Fibroblast of lung (primary cell): ENCODE measurements around the gene CCDC78. TPM values are rescaled to one million over a fixed set of nuclear protein-coding genes. Genes with fewer than 3 reads are reported as not detected.
A peak's percentile ranks its signal among the peaks of the same experiment; 100 is the strongest.

Experiments used
- DNase-seq, 2 donors: peaks; one replicate each; pipeline versions ENCODE4 v3.0.0 to v3.0.0-alpha.2; 2010; ENCODE audit warnings: low read depth in 2 of 2
- H2AFZ ChIP-seq: 2 replicates; pipeline ENCODE4 v1.5.1; 2012; ENCODE audit warnings: low read length, control low read depth, inconsistent platforms
- H3K27ac ChIP-seq: 2 replicates; pipeline ENCODE4 v1.5.1; 2011; ENCODE audit warnings: low read length, control low read depth; ENCODE audit not compliant: insufficient read depth
- H3K27me3 ChIP-seq: 2 replicates; pipeline ENCODE4 v1.5.1; 2011; ENCODE audit warnings: mild to moderate bottlenecking, low read length; ENCODE audit not compliant: control insufficient read depth, insufficient read depth
- H3K36me3 ChIP-seq: 2 replicates; pipeline ENCODE4 v1.5.1; 2011; ENCODE audit warnings: low read length; ENCODE audit not compliant: control insufficient read depth, insufficient read depth
- H3K4me1 ChIP-seq: 2 replicates; pipeline ENCODE4 v1.5.1; 2011; ENCODE audit warnings: low read length; ENCODE audit not compliant: control insufficient read depth, insufficient read depth; ENCODE audit errors: extremely low read depth
- H3K4me2 ChIP-seq: 2 replicates; pipeline ENCODE4 v1.5.1; 2011; ENCODE audit warnings: low read length, control low read depth; ENCODE audit not compliant: insufficient read depth; ENCODE audit errors: extremely low read depth
- H3K4me3 ChIP-seq, 4 experiments: fragments of 200-600 bp in 1 of 4; sonication (generic) in 1 of 4; replicated peaks in 1 of 4; 2 replicates each; pipeline ENCODE4 v1.5.1; 2011 to 2016; ENCODE audit warnings: low read length in 4 of 4, low read depth in 3 of 4, mild to moderate bottlenecking in 3 of 4, control low read depth in 2 of 4, inconsistent platforms in 1 of 4, mixed read lengths in 1 of 4; ENCODE audit not compliant: insufficient read depth in 1 of 4; ENCODE audit errors: control extremely low read depth in 1 of 4
- H3K79me2 ChIP-seq: 2 replicates; pipeline ENCODE4 v1.5.1; 2012; ENCODE audit warnings: mild to moderate bottlenecking, low read length, inconsistent platforms; ENCODE audit not compliant: control insufficient read depth, insufficient read depth
- H3K9ac ChIP-seq: 2 replicates; pipeline ENCODE4 v1.5.1; 2011; ENCODE audit warnings: mild to moderate bottlenecking, low read length, control low read depth; ENCODE audit not compliant: insufficient read depth
- H3K9me3 ChIP-seq: 2 replicates; pipeline ENCODE4 v1.5.1; 2012; ENCODE audit warnings: low read depth, low read length; ENCODE audit not compliant: control insufficient read depth, insufficient read depth
- H4K20me1 ChIP-seq: 2 replicates; pipeline ENCODE4 v1.5.1; 2011; ENCODE audit warnings: low read length; ENCODE audit not compliant: control insufficient read depth, insufficient read depth; ENCODE audit errors: extremely low read depth
- CTCF ChIP-seq, 2 donors: IDR thresholded peaks in 1 of 2; conservative IDR thresholded peaks in 1 of 2; 1 replicate in 1 of 2; 2 replicates in 1 of 2; pipeline ENCODE4 v1.5.1; 2011 to 2012; ENCODE audit warnings: low read length in 2 of 2, control low read depth in 1 of 2, inconsistent platforms in 1 of 2, low read depth in 1 of 2, mild to moderate bottlenecking in 1 of 2
- EZH2 ChIP-seq: IDR thresholded peaks from 2 replicates; pipeline ENCODE4 v1.5.1; 2012; ENCODE audit warnings: low read length, control low read depth, mild to moderate bottlenecking; ENCODE audit errors: missing control alignments
- polyA plus RNA-seq, 2 donors: library from polyadenylated mRNA; depleted of rRNA in 1 of 2; stranded (reverse) in 1 of 2; unstranded in 1 of 2; fragments of >200 nt; gene quantifications; 2 replicates each; pipeline ENCODE4 v1.2.1, GENCODE V29; 2011 to 2012; ENCODE audit warnings: missing spikeins in 1 of 2
- total RNA-seq: library from RNA; depleted of rRNA; stranded (reverse); fragments of >200 nt; gene quantifications from 2 replicates; pipeline ENCODE4 v1.2.1, GENCODE V29; 2014

CCDC78 gene
- total and polyA plus RNA-seq, 2 donors (not counting 1 experiment from before 2014, with no cell fraction given): 0.50 to 1.8 TPM

GRCh38 chr16:729768-730665 lies 3.8 kb upstream of the CCDC78 start:
- no peak overlapping the region for H3K4me3 ChIP-seq
- no peak overlapping the region for H3K4me2 ChIP-seq
- no peak overlapping the region for H3K27ac ChIP-seq
- DNase-seq: no peak
- H3K9me3 ChIP-seq: no peaks in the 10 kb centered on the region
- no peak overlapping the region for H2AFZ ChIP-seq
- no peaks in the 10 kb centered on the region for H3K4me1 ChIP-seq
- H3K9ac ChIP-seq: no peak overlapping the region
- TF ChIP-seq EZH2 (no peak), CTCF (conservative IDR thresholded peaks at IDR 0.05 in 1 of 2, IDR thresholded peaks at IDR 0.05 in 1 of 2; ENCODE audit: low read depth in 1 of 2, low read length in 2 of 2) (no peak)
- H3K27me3 ChIP-seq: no peaks in the 10 kb centered on the region
- peaks cover 20% of the 10 kb centered on the region for H3K36me3 ChIP-seq
- H4K20me1 ChIP-seq: no peaks in the 10 kb centered on the region
- H3K79me2 ChIP-seq: no peaks in the 10 kb centered on the region

GRCh38 chr16:728890-729744 lies 2.9 kb upstream of the CCDC78 start:
- Histone ChIP-seq H3K4me2 (no peak overlapping the region), H3K4me3 (peak overlapping the region in 1 of 4 experiments; percentile 75), H2AFZ (no peak overlapping the region), H3K36me3 (peaks cover 15% of the 10 kb centered on the region), H3K9ac (no peak overlapping the region), H4K20me1 (no peaks in the 10 kb centered on the region), H3K27me3 (no peaks in the 10 kb centered on the region), H3K79me2 (no peaks in the 10 kb centered on the region), H3K4me1 (no peaks in the 10 kb centered on the region), H3K27ac (no peak overlapping the region), H3K9me3 (no peaks in the 10 kb centered on the region)
- DNase-seq: no peak
- no peak for TF ChIP-seq CTCF (conservative IDR thresholded peaks at IDR 0.05 in 1 of 2, IDR thresholded peaks at IDR 0.05 in 1 of 2; ENCODE audit: low read depth in 1 of 2, low read length in 2 of 2)
- no peak for TF ChIP-seq EZH2
